H7 (cell line): ENCODE results near the gene SPAG5. TPM values are rescaled to one million over a fixed set of nuclear protein-coding genes. Genes with fewer than 3 reads are reported as not detected.
"Not testable (repeated sequence)": the region's sequence is repeated elsewhere in the genome, so short reads cannot be mapped to it uniquely, and the experiment has no call there.

Source experiments
- DNase-seq: peaks from one replicate; pipeline ENCODE4 v3.0.0; 2012
- H3K27me3 ChIP-seq: 2 replicates; pipeline ENCODE4 v1.6.0; 2011; ENCODE audit warnings: mild to moderate bottlenecking, low read length; ENCODE audit not compliant: control insufficient read depth, insufficient read depth
- H3K36me3 ChIP-seq: replicated peaks from 2 replicates; pipeline ENCODE4 v1.5.1; 2011; ENCODE audit warnings: low read length; ENCODE audit not compliant: control insufficient read depth, insufficient read depth
- H3K4me3 ChIP-seq: 2 replicates; pipeline ENCODE4 v1.5.1; 2011; ENCODE audit warnings: low read depth, mild to moderate bottlenecking, control low read depth, low read length, moderate library complexity; ENCODE audit not compliant: insufficient read depth
- total RNA-seq: library from RNA; depleted of rRNA; stranded (reverse); fragments of >200 nt; shearing (Covaris generic); gene quantifications from 2 replicates; pipeline ENCODE4 v1.2.3, GENCODE V29; 2014

SPAG5 gene
- total RNA-seq, 1 experiment from 2014 or later = 153 TPM

DNA sequence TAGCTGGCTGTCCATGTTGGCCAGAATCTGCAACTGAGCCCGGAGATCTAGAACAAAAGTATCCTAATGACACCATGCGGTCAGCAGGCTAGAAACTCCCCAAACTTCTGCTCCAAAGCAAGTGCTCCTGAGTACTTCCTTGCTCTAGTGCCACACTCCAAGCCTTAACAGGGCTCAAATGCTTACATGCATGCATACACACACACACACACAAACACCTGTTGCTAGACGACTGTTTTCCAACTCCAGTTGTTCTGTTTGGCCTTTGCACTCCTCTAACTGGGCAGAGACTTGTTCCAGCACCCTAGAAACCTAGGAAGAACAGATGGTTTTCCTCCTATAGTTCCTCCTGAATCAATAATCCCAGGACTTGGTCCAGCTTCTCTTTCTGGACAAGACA, 14.4 kb downstream of the SPAG5 start:
- peaks cover 62% of the 10 kb centered on the region for H3K36me3 ChIP-seq
- no peak overlapping the region for H3K4me3 ChIP-seq
- DNase-seq = no peak
- H3K27me3 ChIP-seq = no peaks in the 10 kb centered on the region

DNA sequence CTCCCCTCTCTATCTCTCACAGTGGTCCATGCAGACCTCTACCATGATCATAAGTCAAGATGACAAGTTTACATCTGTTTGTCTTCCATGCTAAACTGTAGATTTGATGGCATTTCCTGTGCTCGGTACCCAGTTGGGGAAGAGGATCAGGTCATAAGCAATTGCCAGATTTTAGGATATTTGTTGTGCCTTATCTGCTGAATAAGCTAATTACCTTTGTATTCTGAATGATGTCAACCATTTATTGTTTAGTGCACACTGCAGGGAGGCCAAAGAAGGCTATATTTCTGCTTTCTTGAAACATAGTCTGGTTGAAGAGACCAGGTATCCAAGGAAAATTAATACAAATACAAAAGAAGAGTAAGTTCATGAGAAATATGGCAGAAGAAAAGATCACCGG, 16.3 kb downstream of the SPAG5 start:
- no peak for DNase-seq
- Histone ChIP-seq H3K27me3 (no peaks in the 10 kb centered on the region), H3K36me3 (peaks cover 71% of the 10 kb centered on the region), H3K4me3 (no peak overlapping the region)

DNA sequence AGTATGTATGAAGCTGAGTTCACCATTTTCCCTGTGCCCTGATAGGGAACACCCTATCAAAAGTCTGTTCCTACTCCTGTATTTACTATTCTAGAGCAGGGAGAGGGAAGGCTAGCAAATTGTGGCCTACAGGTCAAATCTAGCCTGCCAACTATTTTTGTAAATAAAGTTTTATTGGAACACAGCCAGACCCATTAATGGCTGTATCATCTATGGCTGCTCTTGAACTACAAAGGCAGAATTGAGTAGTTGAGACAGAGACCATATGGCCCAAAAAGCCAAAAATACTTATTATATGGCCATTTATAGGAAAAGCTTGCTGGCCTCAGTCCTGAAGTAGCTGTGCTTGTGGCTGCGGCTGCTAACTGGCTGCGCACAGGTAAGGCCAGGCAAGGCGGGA, 17.9 kb downstream of the SPAG5 start:
- DNase-seq = no peak
- H3K27me3 ChIP-seq = no peaks in the 10 kb centered on the region
- H3K36me3 ChIP-seq = peaks cover 67% of the 10 kb centered on the region
- H3K4me3 ChIP-seq = no peak overlapping the region

DNA sequence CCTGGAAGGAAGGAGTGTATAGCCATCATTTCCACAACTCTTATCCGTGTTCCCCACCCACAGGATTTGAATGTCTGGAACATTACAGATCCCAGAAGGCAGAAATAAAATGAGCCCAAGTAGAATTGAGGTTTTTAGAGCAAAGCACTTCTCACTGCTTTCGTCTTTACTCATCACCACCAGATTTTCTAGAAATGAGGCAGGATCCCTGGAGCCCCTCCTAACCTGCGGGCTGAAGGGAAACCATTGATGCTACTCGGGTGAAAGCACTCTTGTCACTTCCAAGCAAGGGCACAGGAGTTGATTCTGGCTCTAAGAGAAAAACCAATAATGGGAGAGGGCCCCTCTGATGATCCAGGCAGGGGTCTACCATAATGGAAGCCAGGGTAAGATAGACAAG, 19.3 kb downstream of the SPAG5 start:
- H3K36me3 ChIP-seq = peaks cover 55% of the 10 kb centered on the region
- DNase-seq = no peak
- H3K27me3 ChIP-seq = no peaks in the 10 kb centered on the region; the same call in 1 of the 2 replicates
- no peak overlapping the region for H3K4me3 ChIP-seq

DNA sequence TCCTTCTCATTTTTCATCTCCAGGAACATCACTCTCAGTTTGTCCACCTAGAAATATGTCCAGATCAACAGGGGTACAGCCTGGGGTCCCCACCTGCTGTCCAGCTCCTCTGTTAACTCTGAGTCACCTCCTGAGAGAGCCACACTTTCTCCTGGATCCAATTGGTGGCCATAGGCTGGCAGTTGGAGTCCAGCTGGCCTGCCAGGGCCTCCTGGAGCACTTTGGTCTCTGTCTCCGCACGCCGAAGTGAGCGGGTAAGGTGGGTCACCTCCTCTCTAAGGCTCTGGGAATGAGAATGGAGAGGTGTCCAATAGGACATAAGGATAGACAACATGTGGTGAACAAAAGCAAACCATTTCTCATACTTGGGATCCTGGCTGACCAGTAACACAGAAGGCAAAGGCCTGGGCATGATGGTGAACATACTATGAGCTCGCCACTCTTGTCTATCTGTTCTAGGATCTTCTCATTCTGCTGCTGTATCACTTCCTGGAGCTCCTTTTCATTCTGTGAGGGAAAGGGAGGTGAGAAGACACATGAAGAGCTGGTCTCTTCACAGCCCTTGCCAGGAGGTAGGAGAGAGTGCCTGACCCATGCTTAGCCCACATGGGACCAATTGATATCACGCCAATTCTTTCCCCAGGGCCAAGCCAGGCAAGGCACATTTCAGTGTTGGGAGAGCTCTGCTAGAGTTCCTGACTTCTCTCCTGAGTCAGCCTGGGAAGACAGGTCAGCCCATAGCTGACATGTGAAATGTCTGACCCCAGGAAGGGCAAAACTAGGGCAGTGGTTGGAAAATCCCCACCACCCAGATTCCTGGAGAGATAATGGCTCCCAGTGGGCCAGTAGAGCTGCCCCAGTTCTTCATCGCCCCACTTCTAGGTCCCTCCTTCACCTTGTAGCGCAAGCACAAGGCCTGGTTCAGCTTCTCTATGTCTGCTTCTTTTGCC, 20.3 kb downstream of the SPAG5 start:
- Histone ChIP-seq H3K4me3 (no peak overlapping the region), H3K36me3 (peaks cover 49% of the 10 kb centered on the region), H3K27me3 (no peaks in the 10 kb centered on the region; the same call in 1 of the 2 replicates)
- no peak for DNase-seq

DNA sequence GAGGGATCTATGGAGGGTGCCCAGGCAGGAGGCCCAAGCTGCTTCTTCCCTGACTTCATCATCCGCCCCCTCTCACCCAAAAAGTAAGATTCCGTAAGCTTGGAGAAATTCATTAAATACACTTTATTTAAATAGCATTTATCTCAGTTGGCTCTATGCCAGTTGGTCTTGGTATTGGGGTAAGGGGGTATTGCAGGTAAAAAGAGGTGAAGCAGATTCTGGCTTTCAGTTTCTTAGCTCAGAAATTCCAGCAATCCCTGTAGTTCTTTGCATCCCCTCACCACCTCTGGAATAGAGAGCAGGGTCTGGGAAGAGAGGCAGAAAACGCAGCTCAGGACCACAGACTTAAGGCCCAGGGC, 21.4 kb downstream of the SPAG5 start:
- no peak overlapping the region for H3K4me3 ChIP-seq
- peaks cover 38% of the 10 kb centered on the region for H3K36me3 ChIP-seq
- no peak for DNase-seq

DNA sequence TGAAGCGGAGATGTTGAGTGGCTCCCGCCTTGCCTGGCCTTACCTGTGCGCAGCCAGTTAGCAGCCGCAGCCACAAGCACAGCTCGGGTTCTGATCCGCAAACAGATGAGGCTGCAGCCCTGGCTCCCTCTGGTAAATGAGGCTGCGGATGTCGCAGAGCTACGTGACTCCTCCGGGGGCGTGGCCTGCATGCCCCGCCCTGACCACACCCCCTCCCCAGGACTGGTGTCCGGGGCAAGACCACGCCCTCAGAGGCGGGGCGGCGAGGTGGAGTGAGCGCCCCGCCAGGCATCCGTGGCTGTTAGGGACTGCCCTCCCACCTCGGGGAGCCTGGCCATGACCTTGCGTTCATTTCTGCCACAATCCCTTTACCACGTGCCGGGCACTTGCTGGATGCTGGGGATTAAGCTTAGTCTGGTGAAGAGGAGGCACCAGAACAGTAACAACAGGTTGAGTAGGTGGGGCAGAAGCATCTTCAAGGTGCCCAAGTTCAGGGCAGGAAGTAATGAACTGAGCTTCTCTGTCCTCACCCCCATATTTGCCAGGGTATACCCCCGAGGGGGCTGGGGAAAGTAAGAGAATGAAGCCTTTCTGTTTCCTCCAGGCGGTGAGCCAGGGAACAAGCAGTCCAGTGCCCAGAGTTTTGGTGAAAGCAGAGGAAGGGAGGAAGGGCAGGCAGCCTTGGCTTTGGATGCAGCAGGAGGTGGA, 21.9 kb downstream of the SPAG5 start, which contains the start of gene ALDOC:
Gene ALDOC (minus strand): TSS at position 138 of the 708 bp plus-strand sequence. CDS start 1,363 bp downstream, outside the sequence.
- DNase-seq = peak; percentile 99
- Histone ChIP-seq H3K36me3 (peaks cover 33% of the 10 kb centered on the region), H3K4me3 (peak within 1 kb of the TSS; percentile 27), H3K27me3 (peaks cover 3% of the 10 kb centered on the region; the same call in 1 of the 2 replicates)

More for the DNA sequence above, 21.4 kb downstream of the SPAG5 start:
- H3K27me3 ChIP-seq = peaks cover 3% of the 10 kb centered on the region; the same call in 1 of the 2 replicates

DNA sequence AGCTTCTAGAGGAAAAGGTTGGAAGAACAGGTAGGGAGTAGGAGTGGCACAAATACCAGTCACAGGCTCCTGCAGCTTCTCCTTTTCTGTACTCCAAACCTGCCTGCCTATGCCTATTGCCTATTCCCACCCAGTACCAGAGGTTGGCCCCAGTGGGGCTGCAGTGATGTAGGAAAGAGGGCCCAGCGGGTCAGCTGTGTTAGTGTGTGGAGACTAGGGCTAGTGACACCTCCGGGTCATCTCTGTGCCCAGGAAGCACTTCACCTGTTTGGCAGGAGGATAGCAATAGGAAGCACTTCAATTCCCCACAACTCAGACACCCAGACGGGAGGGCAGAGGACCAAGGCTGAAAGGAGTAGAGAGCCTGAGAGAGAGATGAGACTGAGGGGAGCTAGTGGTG, 22.8 kb downstream of the SPAG5 start:
- not testable (repeated sequence) for DNase-seq, H3K27me3 ChIP-seq
- H3K36me3 ChIP-seq = peaks cover 32% of the 10 kb centered on the region
- peak overlapping the region; percentile 13; the same call in 1 of the 2 replicates for H3K4me3 ChIP-seq

DNA sequence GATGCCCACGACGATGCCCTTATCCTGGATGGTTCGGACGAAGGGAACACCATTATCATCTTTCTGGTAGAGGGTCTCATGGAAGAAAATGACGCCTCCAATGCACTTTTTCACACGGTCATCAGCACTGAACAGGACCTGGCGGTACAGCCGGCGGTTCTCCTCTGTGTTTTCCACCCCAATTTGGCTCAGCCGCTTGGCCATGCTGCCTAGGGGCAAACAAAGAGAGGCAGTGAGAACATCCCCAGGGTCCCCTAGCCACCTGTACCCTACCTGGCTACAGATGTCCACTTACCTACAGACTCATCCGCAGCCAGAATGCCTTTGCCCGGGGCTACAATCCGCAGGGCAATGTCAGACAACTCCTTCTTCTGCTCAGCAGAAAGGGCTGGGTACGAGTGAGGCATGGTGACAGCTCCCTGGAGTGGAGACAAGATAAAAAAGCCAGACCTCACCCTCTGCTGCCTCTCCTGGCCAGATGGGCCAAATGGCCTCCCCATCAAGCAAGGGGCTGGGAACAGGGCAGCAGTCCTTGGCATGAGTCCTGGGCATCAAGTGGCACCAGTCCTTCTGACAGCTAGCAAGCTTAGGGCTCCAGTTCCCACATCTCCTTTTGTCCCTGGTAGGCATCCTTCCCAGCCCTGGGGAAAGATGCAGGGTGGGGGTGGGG, 23.6 kb downstream of the SPAG5 start:
- Histone ChIP-seq H3K27me3 (peaks cover 3% of the 10 kb centered on the region; the same call in 1 of the 2 replicates), H3K4me3 (no peak overlapping the region), H3K36me3 (peaks cover 30% of the 10 kb centered on the region)
- DNase-seq = peak; percentile 34

DNA sequence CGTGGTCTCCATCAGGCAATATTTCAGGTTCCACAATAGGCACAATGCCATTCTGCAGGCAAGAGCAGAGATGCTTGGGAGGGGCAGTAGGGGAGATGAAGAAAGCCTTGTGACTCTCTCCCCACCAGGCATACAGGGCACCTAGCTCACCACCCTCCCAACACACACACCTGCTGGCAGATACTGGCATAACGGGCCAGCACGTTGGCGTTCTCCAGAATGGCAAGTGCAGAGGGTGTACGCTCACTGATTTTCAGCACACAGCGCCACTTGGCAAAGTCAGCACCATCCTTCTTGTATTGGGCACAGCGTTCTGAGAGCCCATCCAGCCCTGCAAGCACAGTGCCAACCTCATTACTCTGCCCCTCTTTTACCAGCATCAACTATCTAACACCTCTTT, 24.3 kb downstream of the SPAG5 start:
- Histone ChIP-seq H3K27me3 (peaks cover 3% of the 10 kb centered on the region; the same call in 1 of the 2 replicates), H3K36me3 (peaks cover 25% of the 10 kb centered on the region), H3K4me3 (no peak overlapping the region)
- DNase-seq = no peak

DNA sequence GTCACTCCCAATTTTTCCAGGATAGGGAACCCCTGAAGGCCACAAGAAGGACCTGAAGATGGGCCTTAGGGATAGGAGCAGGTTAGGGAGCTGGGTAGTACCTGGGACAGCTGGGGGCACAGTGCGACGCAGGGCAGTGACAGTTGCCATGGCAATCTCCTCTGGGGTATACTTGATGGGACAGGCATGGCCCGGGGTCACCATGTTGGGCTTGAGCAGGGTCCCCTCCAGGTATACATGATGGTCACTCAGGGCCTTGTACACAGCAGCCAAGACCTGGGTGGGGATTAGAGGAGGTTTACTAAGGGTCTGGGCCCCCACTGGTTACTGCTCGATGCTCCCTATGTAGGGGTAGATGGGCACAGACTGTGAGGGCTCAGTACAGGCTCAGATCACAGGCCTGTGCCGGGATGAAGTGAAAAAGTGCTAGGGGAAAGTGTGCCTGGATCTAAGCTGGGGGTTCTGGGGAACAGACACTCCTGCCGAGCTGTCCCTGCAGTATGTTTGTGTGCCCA, 24.8 kb downstream of the SPAG5 start:
- DNase-seq = no peak
- Histone ChIP-seq H3K27me3 (peaks cover 3% of the 10 kb centered on the region; the same call in 1 of the 2 replicates), H3K36me3 (peaks cover 20% of the 10 kb centered on the region), H3K4me3 (no peak overlapping the region)

DNA sequence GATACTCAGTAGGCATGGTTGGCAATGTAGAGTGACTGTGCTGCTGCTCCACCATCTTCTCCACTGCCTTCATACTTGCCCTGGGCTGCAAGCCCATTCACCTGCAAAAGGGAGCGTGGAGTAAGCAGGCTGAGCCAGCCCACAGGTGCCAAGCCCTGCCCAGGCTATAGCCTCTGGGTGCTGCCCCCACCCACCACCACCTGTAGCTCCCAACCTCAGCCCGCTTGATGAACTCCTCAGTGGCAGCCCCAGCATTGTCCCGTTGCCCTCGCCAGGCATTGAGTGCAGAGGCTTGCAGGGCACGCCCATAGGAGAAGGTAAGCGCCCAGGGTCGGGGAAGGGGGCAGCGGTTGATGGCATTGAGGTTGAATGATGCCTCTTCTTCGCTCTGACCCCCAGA, 25.3 kb downstream of the SPAG5 start:
- H3K4me3 ChIP-seq = no peak overlapping the region
- peaks cover 15% of the 10 kb centered on the region for H3K36me3 ChIP-seq
- no peak for DNase-seq
- peaks cover 3% of the 10 kb centered on the region; the same call in 1 of the 2 replicates for H3K27me3 ChIP-seq

DNA sequence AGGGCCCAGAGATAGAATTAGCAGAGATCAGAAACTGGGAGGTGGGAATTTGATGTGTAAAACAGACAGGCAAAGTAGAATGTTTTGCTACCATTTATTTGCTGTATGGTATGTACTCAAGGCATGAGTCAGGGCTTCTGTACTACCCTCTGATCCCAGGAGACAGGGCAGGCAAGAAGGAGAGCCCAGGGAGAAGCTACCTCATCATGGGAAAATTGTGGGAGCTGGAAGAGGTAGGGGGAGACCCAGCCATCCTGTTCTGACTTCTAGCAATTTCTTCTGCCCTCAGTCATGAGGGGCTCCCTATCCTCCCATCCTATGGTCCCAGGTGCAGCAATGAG, 25.8 kb downstream of the SPAG5 start:
- no peak overlapping the region for H3K4me3 ChIP-seq
- H3K27me3 ChIP-seq = peaks cover 3% of the 10 kb centered on the region; the same call in 1 of the 2 replicates
- no peak for DNase-seq
- peaks cover 9% of the 10 kb centered on the region for H3K36me3 ChIP-seq
